GM18502 (cell line): ENCODE data around the gene RNF212B.
"Not testable (repeated sequence)": the region's sequence is repeated elsewhere in the genome, so short reads cannot be mapped to it uniquely, and the experiment has no call there.

Experiments used
- ATAC-seq: cut with Tn5 transposase; IDR thresholded peaks from one replicate; pipeline ENCODE4 v1.9.1; 2021; ENCODE audit warnings: mild to moderate bottlenecking; ENCODE audit not compliant: unreplicated experiment, poor library complexity

RNF212B gene

GRCh38 chr14:23237772-23238594 is at the start of gene RNF212B:
TSS of gene RNF212B (plus strand) at chr14:23237936. CDS start at chr14:23240346, 2,410 bp downstream.
- ATAC-seq: peak; percentile 74

DNA sequence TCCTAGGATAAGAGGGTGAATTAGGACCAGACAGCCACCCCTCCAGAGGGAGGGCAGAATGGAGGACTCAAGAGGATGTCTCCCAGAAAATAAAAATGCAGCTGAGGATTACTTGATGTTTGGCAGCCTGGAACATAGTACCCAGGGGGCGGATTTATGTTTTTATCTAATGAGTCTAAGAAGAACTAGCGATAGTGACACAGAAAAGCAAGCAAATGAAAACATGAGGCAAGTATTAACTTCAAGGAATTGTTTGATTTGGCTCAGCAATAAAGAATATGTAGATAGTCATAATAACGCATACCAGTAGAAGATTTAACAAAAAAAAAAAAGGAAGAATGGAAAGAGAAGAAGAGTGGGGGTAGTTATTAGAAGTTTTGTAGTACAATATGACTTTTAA is 44.3 kb upstream of the RNF212B start:
- ATAC-seq: no peak

GRCh38 chr14:23195552-23196101 is 42.1 kb upstream of the RNF212B start:
- no peak for ATAC-seq

- not testable (repeated sequence) for ATAC-seq
These were observed 41.2 kb upstream of the RNF212B start for GRCh38 chr14:23196487-23196886.

DNA sequence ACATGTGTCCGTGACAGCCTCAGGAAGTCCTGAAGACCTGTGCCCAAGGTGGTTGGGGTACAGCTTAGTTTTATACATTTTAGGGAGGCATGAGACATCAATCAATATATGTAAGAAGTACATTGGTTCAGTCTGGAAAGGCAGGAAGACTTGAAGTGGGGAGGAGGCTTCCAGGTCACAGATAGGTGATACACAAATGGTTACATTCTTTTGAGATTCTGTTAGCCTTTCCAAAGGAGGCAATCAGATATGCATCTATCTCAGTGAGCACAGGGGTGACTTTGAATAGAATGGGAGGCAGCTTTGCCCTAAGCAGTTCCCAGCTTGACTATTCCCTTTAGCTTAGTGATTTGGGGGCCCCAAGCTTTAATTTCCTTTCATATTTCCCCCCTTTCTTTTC is 38.6 kb upstream of the RNF212B start:
- not testable (repeated sequence) for ATAC-seq

DNA sequence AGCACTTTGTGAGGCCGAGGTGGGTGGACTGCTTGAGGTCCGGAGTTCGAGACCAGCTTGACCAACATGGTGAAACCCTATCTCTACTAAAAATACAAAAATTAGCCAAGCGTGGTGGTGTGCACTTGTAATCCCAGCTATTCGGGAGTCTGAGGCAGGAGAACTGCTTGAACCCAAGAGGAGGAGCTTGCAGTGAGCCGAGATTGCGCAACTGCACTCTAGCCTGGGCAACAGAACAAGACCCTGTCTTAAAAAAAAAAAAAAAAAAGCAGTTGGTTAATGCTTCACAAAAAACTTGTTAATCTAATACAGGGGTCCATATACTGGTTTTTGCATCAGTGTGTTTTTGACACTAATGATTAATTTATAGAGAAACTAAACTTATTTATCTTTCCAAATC is 35.7 kb upstream of the RNF212B start:
- ATAC-seq: no peak

GRCh38 chr14:23206422-23207145 is 31.2 kb upstream of the RNF212B start:
- no peak for ATAC-seq

DNA sequence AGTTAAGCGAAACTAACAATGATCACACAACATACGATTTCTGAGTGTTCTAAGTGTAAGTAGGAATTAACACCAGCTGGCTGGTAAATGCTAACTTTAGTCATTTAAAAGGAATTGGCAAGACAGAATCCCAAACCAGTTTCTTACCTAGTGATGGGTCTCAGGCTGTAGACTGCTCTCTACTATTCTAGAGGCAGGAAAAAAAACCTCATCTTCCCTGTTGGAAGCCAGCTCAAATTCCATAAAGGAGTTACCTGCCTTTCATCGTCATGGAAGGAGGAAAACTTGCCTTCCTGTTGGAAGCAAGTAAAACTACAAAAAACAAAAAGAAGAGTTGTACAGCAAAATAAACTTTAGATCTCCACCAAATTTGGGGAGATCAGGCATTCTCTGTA is 30.6 kb upstream of the RNF212B start:
- ATAC-seq: no peak

GRCh38 chr14:23208324-23208723 is 29.4 kb upstream of the RNF212B start:
- no peak for ATAC-seq

GRCh38 chr14:23209651-23210423 is 27.9 kb upstream of the RNF212B start:
- ATAC-seq: no peak

GRCh38 chr14:23215421-23215820 is 22.3 kb upstream of the RNF212B start:
- ATAC-seq: no peak

DNA sequence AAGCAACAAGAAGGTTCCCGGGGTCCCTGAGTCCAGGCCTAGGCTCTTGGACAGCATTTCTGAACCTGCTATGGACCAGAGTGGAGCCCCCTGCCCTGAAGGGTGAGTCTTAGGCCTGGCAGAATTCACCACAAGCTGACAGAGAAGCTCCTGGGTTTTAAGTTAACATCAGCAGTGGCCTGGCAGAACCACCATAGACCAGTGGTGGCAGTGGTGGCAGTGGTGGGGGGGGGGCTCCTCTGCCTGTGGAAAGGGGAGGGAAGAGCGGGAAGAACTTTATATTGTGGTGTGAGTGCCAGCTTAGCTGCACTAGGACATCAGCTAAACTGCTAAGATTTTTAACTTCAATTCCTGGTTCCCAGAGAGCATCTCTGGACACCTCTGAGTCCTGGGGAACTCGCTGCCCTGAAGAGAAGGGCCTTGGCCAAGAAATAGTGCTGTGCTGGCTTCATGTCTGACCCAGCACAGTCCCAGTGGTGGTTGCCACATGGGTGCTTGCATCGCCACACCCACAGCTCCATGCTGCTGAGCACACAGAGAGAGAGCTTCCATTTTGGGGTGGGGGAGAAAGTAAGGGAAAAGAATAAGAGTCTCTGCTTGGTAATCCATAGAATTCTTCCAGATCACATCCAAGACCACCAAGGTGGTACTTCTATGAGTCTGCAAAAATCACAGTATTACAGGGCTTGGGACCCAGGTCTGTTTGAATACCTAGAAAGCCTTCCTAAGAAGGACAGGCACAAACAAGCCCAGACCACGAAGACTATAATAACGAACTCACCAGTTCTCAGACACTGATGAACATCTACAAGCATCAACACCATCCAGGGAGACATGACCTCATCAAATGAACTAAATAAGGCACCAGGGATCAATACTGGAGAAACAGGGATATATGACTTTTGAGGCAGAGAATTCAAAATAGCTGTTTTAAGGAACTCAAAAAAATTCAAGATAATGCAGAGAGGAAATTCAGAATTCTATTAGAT is 20.4 kb upstream of the RNF212B start:
- no peak for ATAC-seq

DNA sequence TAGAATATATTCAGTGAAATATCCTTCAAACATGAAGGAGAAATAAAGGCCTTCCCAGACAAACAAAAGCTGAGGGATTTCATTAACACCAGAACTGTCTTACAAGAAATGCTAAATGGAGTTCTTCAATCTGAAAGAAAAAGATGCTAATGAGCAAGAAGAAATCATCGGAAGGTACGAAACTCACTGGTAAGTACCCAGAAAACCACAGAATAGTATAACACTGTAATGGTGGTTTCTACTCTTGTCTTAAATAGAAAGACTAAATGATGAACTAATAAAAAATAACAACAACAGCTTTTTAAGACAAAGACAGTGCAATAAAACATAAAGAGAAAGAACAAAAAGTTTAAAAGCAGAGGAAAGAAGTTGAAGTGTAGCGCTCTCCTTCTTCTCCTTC is 18.7 kb upstream of the RNF212B start:
- no peak for ATAC-seq

GRCh38 chr14:23224958-23225357 is 12.8 kb upstream of the RNF212B start:
- ATAC-seq: not testable (repeated sequence)

DNA sequence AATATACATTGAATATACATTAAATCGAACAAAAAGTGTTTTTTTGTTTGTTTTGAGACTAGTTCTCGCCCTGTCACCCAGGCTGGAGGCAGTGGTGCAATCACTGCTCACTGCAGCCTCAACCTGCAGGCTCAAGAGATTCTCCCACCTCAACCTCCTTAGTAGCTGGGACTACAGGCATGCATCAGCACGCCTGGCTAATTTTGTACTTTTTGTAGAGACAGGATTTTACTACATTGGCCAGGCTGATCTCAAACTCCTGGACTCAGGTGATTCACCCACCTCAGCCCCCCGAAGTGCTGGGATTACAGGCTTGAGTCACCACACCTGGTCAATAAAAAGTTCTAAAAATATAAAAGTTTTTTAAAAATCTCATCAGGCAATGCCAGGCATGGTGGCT is 10.2 kb upstream of the RNF212B start:
- no peak for ATAC-seq

GRCh38 chr14:23228812-23229211 is 8.9 kb upstream of the RNF212B start:
- ATAC-seq: no peak

DNA sequence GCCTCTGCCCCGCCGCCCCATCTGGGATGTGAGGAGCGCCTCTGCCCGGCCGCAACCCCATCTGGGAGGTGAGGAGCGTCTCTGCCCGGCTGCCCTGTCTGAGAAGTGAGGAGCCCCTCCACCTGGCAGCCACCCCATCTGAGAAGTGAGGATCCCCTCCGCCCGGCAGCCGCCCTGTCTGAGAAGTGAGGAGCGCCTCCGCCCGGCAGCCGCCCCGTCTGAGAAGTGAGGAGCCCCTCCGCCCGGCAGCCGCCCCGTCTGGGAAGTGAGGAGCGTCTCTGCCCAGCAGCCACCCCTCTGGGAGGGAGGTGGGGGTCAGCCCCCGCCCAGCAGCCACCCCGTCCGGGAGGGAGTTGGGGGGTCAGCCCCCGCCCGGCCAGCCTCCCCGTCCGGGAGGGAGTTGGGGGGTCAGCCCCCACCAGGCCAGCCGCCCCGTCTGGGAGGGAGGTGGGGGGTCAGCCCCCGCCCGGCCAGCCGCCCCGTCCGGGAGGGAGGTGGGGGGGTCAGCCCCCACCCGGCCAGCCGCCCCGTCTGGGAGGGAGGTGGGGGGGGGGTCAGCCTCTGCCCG is 5.4 kb upstream of the RNF212B start:
- ATAC-seq: not testable (repeated sequence)

- no peak for ATAC-seq
These were observed 2.9 kb downstream of the RNF212B start for GRCh38 chr14:23240661-23241060.

GRCh38 chr14:23241061-23241715 is 3.5 kb downstream of the RNF212B start:
- not testable (repeated sequence) for ATAC-seq
